Chondrocyte (in vitro differentiated cells): ENCODE results near the gene SYCE3. TPM values are rescaled to one million over a fixed set of nuclear protein-coding genes. Genes with fewer than 3 reads are reported as not detected.
A peak's percentile ranks its signal among the peaks of the same experiment; 100 is the strongest.
"Not testable (repeated sequence)": the region's sequence is repeated elsewhere in the genome, so short reads cannot be mapped to it uniquely, and the experiment has no call there.

Experiments used
- DNase-seq: peaks from one replicate; pipeline ENCODE4 v3.0.0; 2021; ENCODE audit warnings: mixed read lengths, low spot score
- H3K27ac Mint-ChIP-seq: one replicate; pipeline ENCODE4 v1.8.0; 2021; ENCODE audit warnings: mild to moderate bottlenecking, moderate library complexity, mixed read lengths; ENCODE audit not compliant: unreplicated experiment
- H3K27me3 Mint-ChIP-seq: 2 replicates; pipeline ENCODE4 v1.8.0; 2021; ENCODE audit warnings: low read depth, mixed read lengths
- H3K36me3 Mint-ChIP-seq: 2 replicates; pipeline ENCODE4 v1.8.0; 2021; ENCODE audit warnings: low read depth, mixed read lengths
- H3K4me1 Mint-ChIP-seq: 2 replicates; pipeline ENCODE4 v1.8.0; 2021; ENCODE audit warnings: low read depth, mild to moderate bottlenecking, mixed read lengths
- H3K4me3 Mint-ChIP-seq: one replicate; pipeline ENCODE4 v1.8.0; 2021; ENCODE audit warnings: mild to moderate bottlenecking, moderate library complexity, mixed read lengths; ENCODE audit not compliant: unreplicated experiment
- H3K9me3 Mint-ChIP-seq: 2 replicates; pipeline ENCODE4 v1.8.0; 2021; ENCODE audit warnings: low read depth, mixed read lengths
- CTCF ChIP-seq: fragments of 200-600 bp; sonication (generic); IDR thresholded peaks from 2 replicates; pipeline ENCODE4 v1.5.0; 2021; ENCODE audit warnings: antibody characterized with exemption, mild to moderate bottlenecking, moderate library complexity
- total RNA-seq: library from RNA; stranded (reverse); gene quantifications from 3 replicates; pipeline ENCODE4 v1.2.1, GENCODE V29; 2021

SYCE3 gene
- total RNA-seq, 1 donor from 2014 or later: not detected

GRCh38 chr22:50522208-50522805 is 40.4 kb downstream of the SYCE3 start:
- peaks cover 9% of the 10 kb centered on the region for H3K36me3 Mint-ChIP-seq

GRCh38 chr22:50521710-50522109 is 41.0 kb downstream of the SYCE3 start:
- no peaks in the 10 kb centered on the region for H3K9me3 Mint-ChIP-seq
- H3K4me3 Mint-ChIP-seq: no peak overlapping the region
- peaks cover 9% of the 10 kb centered on the region for H3K36me3 Mint-ChIP-seq
- peak; percentile 79 for DNase-seq
- H3K4me1 Mint-ChIP-seq: peaks cover 22% of the 10 kb centered on the region
- TF ChIP-seq CTCF: no peak
- no peak overlapping the region for H3K27ac Mint-ChIP-seq
- no peaks in the 10 kb centered on the region for H3K27me3 Mint-ChIP-seq

More at GRCh38 chr22:50522208-50522805, 40.4 kb downstream of the SYCE3 start:
- Mint-ChIP-seq H3K27me3 (no peaks in the 10 kb centered on the region), H3K27ac (no peak overlapping the region), H3K9me3 (no peaks in the 10 kb centered on the region), H3K4me1 (peaks cover 28% of the 10 kb centered on the region), H3K4me3 (no peak overlapping the region)
- DNase-seq: no peak
- no peak for TF ChIP-seq CTCF

GRCh38 chr22:50520826-50521453 is 41.8 kb downstream of the SYCE3 start:
- Mint-ChIP-seq H3K27ac (no peak overlapping the region), H3K4me1 (peaks cover 20% of the 10 kb centered on the region), H3K27me3 (no peaks in the 10 kb centered on the region), H3K4me3 (no peak overlapping the region), H3K9me3 (no peaks in the 10 kb centered on the region), H3K36me3 (peaks cover 9% of the 10 kb centered on the region)
- no peak for TF ChIP-seq CTCF
- no peak for DNase-seq

- not testable (repeated sequence) for H3K9me3 Mint-ChIP-seq, DNase-seq, H3K27me3 Mint-ChIP-seq, H3K27ac Mint-ChIP-seq, H3K4me3 Mint-ChIP-seq
- H3K36me3 Mint-ChIP-seq: peaks cover 11% of the 10 kb centered on the region
- H3K4me1 Mint-ChIP-seq: peaks cover 20% of the 10 kb centered on the region
These were observed 42.5 kb downstream of the SYCE3 start for GRCh38 chr22:50520184-50520583.

- no peak for DNase-seq
- Mint-ChIP-seq H3K4me1 (peaks cover 12% of the 10 kb centered on the region), H3K4me3 (no peak overlapping the region), H3K36me3 (peaks cover 8% of the 10 kb centered on the region), H3K9me3 (no peaks in the 10 kb centered on the region), H3K27me3 (no peaks in the 10 kb centered on the region), H3K27ac (no peak overlapping the region)
- TF ChIP-seq CTCF: no peak
These were observed 43.6 kb downstream of the SYCE3 start for GRCh38 chr22:50519151-50519550.

- H3K4me1 Mint-ChIP-seq: peaks cover 8% of the 10 kb centered on the region
- no peaks in the 10 kb centered on the region for H3K9me3 Mint-ChIP-seq
- H3K27ac Mint-ChIP-seq: no peak overlapping the region
- H3K27me3 Mint-ChIP-seq: no peaks in the 10 kb centered on the region
- no peak for DNase-seq
- H3K36me3 Mint-ChIP-seq: peaks cover 8% of the 10 kb centered on the region
- no peak for TF ChIP-seq CTCF
- H3K4me3 Mint-ChIP-seq: no peak overlapping the region
These were observed 44.1 kb downstream of the SYCE3 start for GRCh38 chr22:50518606-50519005.
